Adrenal gland (tissue), 12 donors: ENCODE measurements around the gene RADIL. TPM values are rescaled to one million over a fixed set of nuclear protein-coding genes. Genes with fewer than 3 reads are reported as not detected.

Experiments used
- DNase-seq, 7 donors: peaks; one replicate each; pipeline ENCODE4 v3.0.0-alpha.2; 2019 to 2020
- H3K27ac ChIP-seq, 5 donors: fragments of 200-600 bp; sonication (generic) in 4 of 5; 1 replicate in 3 of 5; 2 replicates in 2 of 5; pipeline versions ENCODE4 v1.5.1 to v1.8.0; 2016 to 2020; ENCODE audit warnings: mild to moderate bottlenecking in 1 of 5
- H3K27me3 ChIP-seq: fragments of 200-600 bp; 2 replicates; pipeline ENCODE4 v1.8.0; 2021
- H3K36me3 ChIP-seq, 2 donors: fragments of 200-600 bp; replicated peaks in 1 of 2; 1 replicate in 1 of 2; 2 replicates in 1 of 2; pipeline versions ENCODE4 v1.5.1 to v1.8.0; 2018 to 2022
- H3K4me1 ChIP-seq, 2 donors: fragments of 200-600 bp; replicated peaks in 1 of 2; 1 replicate in 1 of 2; 2 replicates in 1 of 2; pipeline versions ENCODE4 v1.5.1 to v1.8.0; 2018 to 2021
- H3K4me3 ChIP-seq, 4 donors: fragments of 200-600 bp; sonication (generic) in 3 of 4; one replicate each; pipeline ENCODE4 v1.5.1; 2016 to 2018
- H3K9me3 ChIP-seq, 3 donors: fragments of 200-600 bp; sonication (generic) in 1 of 3; replicated peaks in 1 of 3; 1 replicate in 2 of 3; 2 replicates in 1 of 3; pipeline versions ENCODE4 v1.5.1 to v1.8.0; 2016 to 2021
- POLR2A ChIP-seq, 2 donors: fragments of 450-650 bp; IDR thresholded peaks; one replicate each; pipeline ENCODE4 v1.6.1; 2017; ENCODE audit warnings: antibody characterized with exemption in 2 of 2, mild to moderate bottlenecking in 2 of 2, moderate library complexity in 1 of 2
- WGBS, 4 donors: extraction: QIAGEN DNeasy Blood & Tissue Kit in 2 of 4; methylation state at CpG; one replicate each; pipeline versions ENCODE4 v1.1.5 to v1.1.7; 2013 to 2017; 5-methylcytosine and 5-hydroxymethylcytosine counted together
- intact Hi-C, 2 donors: fragments of 100-400 bp; cut with DNase I; formaldehyde crosslinking; loops; one replicate each; pipeline versions ENCODE4 v1.14.1 to v1.15.0; 2022 to 2023
- polyA plus RNA-seq, 3 donors: library from polyadenylated mRNA; stranded (reverse); fragments of 200-250 nt in 2 of 3; fragments of 350-450 nt in 1 of 3; fragmentation: Illumina TruSeq in 1 of 3; extraction: RNeasy Lipid Tissue Mini Kit (QIAGEN cat#74804) in 1 of 3; gene quantifications; one replicate each; pipeline ENCODE4 v1.2.3, GENCODE V29; 2013 to 2014
- total RNA-seq, 9 donors: library from RNA; depleted of rRNA in 4 of 9; stranded (reverse); fragments of >200 nt in 4 of 9; fragments of 120-200 nt in 1 of 9; fragmentation: NEBNext Ultra II Directional in 1 of 9; extraction: Animal tissue kit (Norgen Biotek cat#: 25700) in 1 of 9; gene quantifications; one replicate each; pipeline versions ENCODE4 v1.1.0 to v1.2.4, GENCODE V29; 2013 to 2023
- TF ChIP-seq, protein P1 (sequence below), 6 experiments: fragments of 450-650 bp in 4 of 6; fragments of 200-600 bp in 2 of 6; sonication (generic) in 1 of 6; IDR thresholded peaks; 1 replicate in 5 of 6; 2 replicates in 1 of 6; pipeline versions ENCODE4 v1.5.1 to v1.8.0; 2016 to 2021; ENCODE audit warnings: antibody characterized with exemption in 6 of 6, mild to moderate bottlenecking in 2 of 6, moderate library complexity in 1 of 6
- donor health status: healthy with polysubstance abuse.
- donor health status: Bipolar disorder and iron deficiency.
- donor health status: DM: yes; HTN: yes; CAD: no.
- donor health status: DM: no; HTN: no; CAD: no.
- donor health status: DM: no; HTN: no; CAD: no.
- donor health status: DM: yes; HTN: yes; CAD: no.

RADIL gene
- total and polyA plus RNA-seq, 12 donors: 0.16 to 7.8 (median 1.4) TPM

DNA sequence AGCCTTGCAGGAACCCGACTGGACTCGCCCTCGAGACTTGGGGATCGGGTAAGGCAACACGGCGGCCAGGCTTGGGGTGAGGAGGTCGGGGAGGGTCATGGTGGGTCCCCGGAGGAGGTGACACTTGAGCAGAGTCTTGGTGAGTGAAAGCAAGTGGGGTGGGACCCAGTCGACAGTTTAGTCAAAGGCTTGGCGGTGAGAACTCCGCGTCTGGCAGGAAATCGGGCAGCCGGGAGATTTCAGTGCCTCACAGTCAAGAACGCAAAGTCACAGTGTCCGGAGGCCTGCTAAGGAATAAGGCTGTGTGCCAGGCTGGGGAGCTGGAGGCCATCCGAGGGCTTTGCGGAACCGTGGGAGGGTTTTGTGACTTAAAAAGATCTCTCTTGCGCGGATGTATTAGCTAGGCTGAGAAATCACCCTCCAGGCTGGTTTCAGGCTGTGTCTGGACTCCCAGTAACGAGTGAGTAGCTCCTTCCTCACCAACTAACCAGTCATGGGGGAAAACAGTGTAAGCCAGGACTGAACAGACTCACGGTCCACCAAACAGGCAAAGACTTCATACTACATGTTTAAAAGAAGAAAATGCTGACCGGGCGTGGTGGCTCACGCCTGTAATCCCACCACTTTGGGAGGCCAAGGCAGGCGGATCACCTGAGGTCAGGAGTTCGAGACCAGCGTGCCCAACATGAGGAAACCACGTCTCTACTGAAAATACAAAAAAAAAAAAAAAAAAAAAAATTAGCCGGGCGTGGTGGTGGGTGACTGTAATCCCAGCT lies 107.5 kb downstream of the RADIL start:
- Histone ChIP-seq H3K9me3 (no peaks in the 10 kb centered on the region), H3K4me1 (peaks cover 24 to 36% of the 10 kb centered on the region in 2 donors), H3K4me3 (peak overlapping the region; percentile 45 to 81 (median 76)), H3K27me3 (no peaks in the 10 kb centered on the region), H3K27ac (peak overlapping the region; percentile 90 to 97 (median 96)), H3K36me3 (peaks cover 0 to 6% of the 10 kb centered on the region in 2 donors)
- intact Hi-C loops: no loop called here
- DNase-seq: peak in 6 of 7 donors; percentile 64 to 85 (median 76)
- no peak for TF ChIP-seq POLR2A (IDR thresholded peaks at IDR 0.05)
- TF ChIP-seq, protein P1, sequence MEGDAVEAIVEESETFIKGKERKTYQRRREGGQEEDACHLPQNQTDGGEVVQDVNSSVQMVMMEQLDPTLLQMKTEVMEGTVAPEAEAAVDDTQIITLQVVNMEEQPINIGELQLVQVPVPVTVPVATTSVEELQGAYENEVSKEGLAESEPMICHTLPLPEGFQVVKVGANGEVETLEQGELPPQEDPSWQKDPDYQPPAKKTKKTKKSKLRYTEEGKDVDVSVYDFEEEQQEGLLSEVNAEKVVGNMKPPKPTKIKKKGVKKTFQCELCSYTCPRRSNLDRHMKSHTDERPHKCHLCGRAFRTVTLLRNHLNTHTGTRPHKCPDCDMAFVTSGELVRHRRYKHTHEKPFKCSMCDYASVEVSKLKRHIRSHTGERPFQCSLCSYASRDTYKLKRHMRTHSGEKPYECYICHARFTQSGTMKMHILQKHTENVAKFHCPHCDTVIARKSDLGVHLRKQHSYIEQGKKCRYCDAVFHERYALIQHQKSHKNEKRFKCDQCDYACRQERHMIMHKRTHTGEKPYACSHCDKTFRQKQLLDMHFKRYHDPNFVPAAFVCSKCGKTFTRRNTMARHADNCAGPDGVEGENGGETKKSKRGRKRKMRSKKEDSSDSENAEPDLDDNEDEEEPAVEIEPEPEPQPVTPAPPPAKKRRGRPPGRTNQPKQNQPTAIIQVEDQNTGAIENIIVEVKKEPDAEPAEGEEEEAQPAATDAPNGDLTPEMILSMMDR (IDR thresholded peaks at IDR 0.05): no peak
- 17 to 24% (median 23%) methylated on average over 25 to 32 of the region's 32 CpGs for WGBS, 4 donors

DNA sequence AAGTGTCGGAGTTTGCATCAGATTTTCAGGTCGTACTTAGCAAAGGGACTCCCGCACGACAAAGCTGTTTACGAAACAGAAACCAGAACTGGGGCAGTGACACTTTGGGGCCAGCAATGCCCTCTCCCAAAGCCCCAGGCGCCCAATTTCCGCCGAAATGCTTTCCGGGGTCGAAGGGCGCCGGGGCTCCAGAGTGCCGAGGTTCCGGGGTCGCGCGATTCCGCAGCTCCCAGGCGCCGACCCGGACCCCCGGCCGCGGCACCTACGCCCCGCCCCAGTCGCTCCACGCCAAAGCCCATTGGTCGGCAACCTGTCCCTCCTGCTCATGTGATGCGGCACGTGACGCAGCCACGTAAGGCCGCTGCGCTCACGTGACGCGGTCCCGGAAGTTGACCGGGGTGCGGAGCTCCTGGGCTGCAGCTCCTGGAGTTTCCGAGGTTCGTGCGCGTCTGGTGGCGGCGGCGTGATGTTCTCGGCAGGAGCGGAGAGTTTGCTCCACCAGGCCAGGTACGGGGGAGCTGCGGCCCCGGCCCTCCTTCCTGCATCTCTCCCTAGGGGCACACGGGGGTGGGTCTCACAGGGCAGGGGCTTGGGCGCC lies 108.2 kb downstream of the RADIL start, which contains the start of gene AP5Z1:
AP5Z1 (plus strand) TSS at position 374 of the 598 bp plus-strand sequence; CDS start at position 467, 93 bp downstream.
- intact Hi-C loops: no loop called here
- DNase-seq: peak; percentile 94 to 98 (median 97)
- Histone ChIP-seq H3K27me3 (no peaks in the 10 kb centered on the region), H3K9me3 (no peaks in the 10 kb centered on the region), H3K4me3 (peak within 1 kb of the TSS; percentile 45 to 81 (median 76)), H3K27ac (peak within 1 kb of the TSS; percentile 90 to 97 (median 96)), H3K36me3 (no peaks in the 10 kb centered on the region), H3K4me1 (peaks cover 24 to 36% of the 10 kb centered on the region in 2 donors)
- TF ChIP-seq, protein P1 (IDR thresholded peaks at IDR 0.05): peak in 1 of 6 experiments; percentile 7
- peak; percentile 73 to 96 for TF ChIP-seq POLR2A (IDR thresholded peaks at IDR 0.05)
- 0 to 2% (median 1%) methylated on average over 19 to 55 of the region's 55 CpGs for WGBS, 4 donors

- H3K4me1 ChIP-seq: peaks cover 24 to 38% of the 10 kb centered on the region in 2 donors
- intact Hi-C loops: no loop called here
- H3K27me3 ChIP-seq: no peaks in the 10 kb centered on the region
- TF ChIP-seq, protein P1 (IDR thresholded peaks at IDR 0.05): no peak
- no peak for TF ChIP-seq POLR2A (IDR thresholded peaks at IDR 0.05)
- 5 to 7% (median 6%) methylated on average over 19 to 24 of the region's 24 CpGs for WGBS, 4 donors
- peak overlapping the region; percentile 0 to 81 (median 32) for H3K4me3 ChIP-seq
- H3K36me3 ChIP-seq: no peaks in the 10 kb centered on the region
- peak in 5 of 7 donors; percentile 47 to 80 (median 61) for DNase-seq
- H3K9me3 ChIP-seq: no peaks in the 10 kb centered on the region
- H3K27ac ChIP-seq: peak overlapping the region; percentile 90 to 97 (median 96)
Observed at GRCh38 chr7:4774658-4775249, 108.8 kb downstream of the RADIL start.

GRCh38 chr7:4774007-4774406 lies 109.5 kb downstream of the RADIL start:
- intact Hi-C loops: no loop called here
- peaks cover 24 to 45% of the 10 kb centered on the region in 2 donors for H3K4me1 ChIP-seq
- TF ChIP-seq POLR2A (IDR thresholded peaks at IDR 0.05): no peak
- TF ChIP-seq, protein P1 (IDR thresholded peaks at IDR 0.05): no peak
- DNase-seq: no peak
- WGBS, 4 donors: 84 to 87% (median 85%) methylated on average over 12 of the region's 12 CpGs
- H3K9me3 ChIP-seq: no peaks in the 10 kb centered on the region
- peak overlapping the region in 4 of 5 donors; percentile 90 to 97 (median 95) for H3K27ac ChIP-seq
- H3K36me3 ChIP-seq: no peaks in the 10 kb centered on the region
- no peaks in the 10 kb centered on the region for H3K27me3 ChIP-seq
- H3K4me3 ChIP-seq: no peak overlapping the region
